AG09319 (cell line): ENCODE results near the gene NAT16.
A peak's percentile ranks its signal among the peaks of the same experiment; 100 is the strongest.
"Not testable (repeated sequence)": the region's sequence is repeated elsewhere in the genome, so short reads cannot be mapped to it uniquely, and the experiment has no call there.

Experiments used
- DNase-seq: peaks from one replicate; pipeline ENCODE4 v3.0.0-alpha.2; 2010; ENCODE audit warnings: low read depth; ENCODE audit errors: extremely low read depth
- CTCF ChIP-seq: IDR thresholded peaks from 2 replicates; pipeline ENCODE4 v1.5.1; 2011; ENCODE audit warnings: low read depth, mild to moderate bottlenecking, inconsistent platforms, low read length, moderate library complexity

NAT16 gene

GRCh38 chr7:101125989-101126650, 54.0 kb downstream of the NAT16 start:
- no peak for TF ChIP-seq CTCF
- no peak for DNase-seq

GRCh38 chr7:101124376-101125056, 55.6 kb downstream of the NAT16 start:
- no peak for TF ChIP-seq CTCF
- peak; percentile 83 for DNase-seq

- no peak for DNase-seq
- no peak for TF ChIP-seq CTCF
Observed at GRCh38 chr7:101123703-101124068, 56.4 kb downstream of the NAT16 start.

- TF ChIP-seq CTCF: no peak
- DNase-seq: no peak
Observed at GRCh38 chr7:101122933-101123702, 57.0 kb downstream of the NAT16 start.

- peak; percentile 93 for DNase-seq
- no peak for TF ChIP-seq CTCF
Observed at GRCh38 chr7:101121991-101122932, 57.8 kb downstream of the NAT16 start.

GRCh38 chr7:101121631-101121990, 58.5 kb downstream of the NAT16 start:
- not testable (repeated sequence) for DNase-seq
